ENCODE measurements around the gene SAP130.

Gene SAP130

GRCh38 chr2:128037649-128038048, 9.8 kb upstream of the SAP130 start:
- Mint-ChIP-seq H3K9me3 (ENCODE audit: low read depth) (peaks cover 4% of the 10 kb centered on the region), H3K4me1 (ENCODE audit: low read depth) (no peaks in the 10 kb centered on the region), H3K27ac (no peak overlapping the region), H3K27me3 (peaks cover 8% of the 10 kb centered on the region), H3K4me3 (no peak overlapping the region), H3K36me3 (peaks cover 9% of the 10 kb centered on the region)

- Mint-ChIP-seq H3K27ac (no peak overlapping the region), H3K27me3 (peaks cover 8% of the 10 kb centered on the region), H3K4me1 (ENCODE audit: low read depth) (no peaks in the 10 kb centered on the region), H3K36me3 (peaks cover 7% of the 10 kb centered on the region), H3K9me3 (ENCODE audit: low read depth) (no peaks in the 10 kb centered on the region), H3K4me3 (no peak overlapping the region)
Observed at GRCh38 chr2:128036748-128037607, 9.1 kb upstream of the SAP130 start.

GRCh38 chr2:128032092-128032491, 4.2 kb upstream of the SAP130 start:
- Mint-ChIP-seq H3K27ac (no peak overlapping the region), H3K4me3 (no peak overlapping the region), H3K9me3 (ENCODE audit: low read depth) (no peaks in the 10 kb centered on the region)

GRCh38 chr2:128028668-128029054, 802 bp upstream of the SAP130 start:
- Mint-ChIP-seq H3K36me3 (peaks cover 2% of the 10 kb centered on the region), H3K27ac (peak overlapping the region; percentile 50), H3K27me3 (no peaks in the 10 kb centered on the region), H3K4me3 (peak overlapping the region; percentile 78), H3K4me1 (ENCODE audit: low read depth) (peaks cover 19% of the 10 kb centered on the region), H3K9me3 (ENCODE audit: low read depth) (no peaks in the 10 kb centered on the region)

More at GRCh38 chr2:128032092-128032491, 4.2 kb upstream of the SAP130 start:
- Mint-ChIP-seq H3K4me1 (ENCODE audit: low read depth) (peaks cover 8% of the 10 kb centered on the region), H3K36me3 (peaks cover 4% of the 10 kb centered on the region), H3K27me3 (no peaks in the 10 kb centered on the region)

- Mint-ChIP-seq H3K4me1 (ENCODE audit: low read depth) (peaks cover 19% of the 10 kb centered on the region), H3K27me3 (no peaks in the 10 kb centered on the region), H3K27ac (no peak overlapping the region), H3K4me3 (peak overlapping the region; percentile 86), H3K9me3 (ENCODE audit: low read depth) (no peaks in the 10 kb centered on the region), H3K36me3 (no peaks in the 10 kb centered on the region)
Observed at GRCh38 chr2:128027278-128027800, 520 bp downstream of the SAP130 start.

- H3K27me3 Mint-ChIP-seq, result no peaks in the 10 kb centered on the region
- no peaks in the 10 kb centered on the region for H3K36me3 Mint-ChIP-seq
- H3K27ac Mint-ChIP-seq, result peak overlapping the region; percentile 84
- H3K4me3 Mint-ChIP-seq, result peak overlapping the region; percentile 96
- H3K9me3 Mint-ChIP-seq (ENCODE audit: low read depth), result no peaks in the 10 kb centered on the region
- H3K4me1 Mint-ChIP-seq (ENCODE audit: low read depth), result peaks cover 22% of the 10 kb centered on the region
Observed at GRCh38 chr2:128026448-128027277, 1.2 kb downstream of the SAP130 start.

GRCh38 chr2:128024816-128025215, 3.0 kb downstream of the SAP130 start:
- Mint-ChIP-seq H3K4me1 (ENCODE audit: low read depth) (peaks cover 22% of the 10 kb centered on the region), H3K36me3 (no peaks in the 10 kb centered on the region), H3K27ac (no peak overlapping the region), H3K27me3 (no peaks in the 10 kb centered on the region), H3K4me3 (no peak overlapping the region), H3K9me3 (ENCODE audit: low read depth) (no peaks in the 10 kb centered on the region)

- H3K27ac Mint-ChIP-seq, result no peak overlapping the region
- no peaks in the 10 kb centered on the region for H3K27me3 Mint-ChIP-seq
- H3K4me3 Mint-ChIP-seq, result no peak overlapping the region
- peaks cover 11% of the 10 kb centered on the region for H3K36me3 Mint-ChIP-seq
- no peaks in the 10 kb centered on the region for H3K9me3 Mint-ChIP-seq (ENCODE audit: low read depth)
- peaks cover 2% of the 10 kb centered on the region for H3K4me1 Mint-ChIP-seq (ENCODE audit: low read depth)
Observed at GRCh38 chr2:128017561-128017960, 10.3 kb downstream of the SAP130 start.

GRCh38 chr2:128016620-128017019, 11.2 kb downstream of the SAP130 start:
- Mint-ChIP-seq H3K9me3 (ENCODE audit: low read depth) (no peaks in the 10 kb centered on the region), H3K36me3 (peaks cover 11% of the 10 kb centered on the region), H3K4me3 (no peak overlapping the region)

GRCh38 chr2:128012698-128013097, 15.2 kb downstream of the SAP130 start:
- Mint-ChIP-seq H3K4me1 (ENCODE audit: low read depth) (no peaks in the 10 kb centered on the region), H3K27ac (no peak overlapping the region), H3K9me3 (ENCODE audit: low read depth) (no peaks in the 10 kb centered on the region), H3K4me3 (no peak overlapping the region), H3K27me3 (no peaks in the 10 kb centered on the region), H3K36me3 (peaks cover 18% of the 10 kb centered on the region)

More at GRCh38 chr2:128016620-128017019, 11.2 kb downstream of the SAP130 start:
- Mint-ChIP-seq H3K27ac (no peak overlapping the region), H3K27me3 (no peaks in the 10 kb centered on the region), H3K4me1 (ENCODE audit: low read depth) (no peaks in the 10 kb centered on the region)

- Mint-ChIP-seq H3K27me3 (no peaks in the 10 kb centered on the region), H3K36me3 (peaks cover 14% of the 10 kb centered on the region), H3K9me3 (ENCODE audit: low read depth) (no peaks in the 10 kb centered on the region), H3K27ac (no peak overlapping the region), H3K4me3 (no peak overlapping the region), H3K4me1 (ENCODE audit: low read depth) (no peaks in the 10 kb centered on the region)
Observed at GRCh38 chr2:128008074-128008672, 19.7 kb downstream of the SAP130 start.

GRCh38 chr2:128004509-128004908, 23.4 kb downstream of the SAP130 start:
- Mint-ChIP-seq H3K27ac (no peak overlapping the region), H3K27me3 (no peaks in the 10 kb centered on the region), H3K36me3 (peaks cover 14% of the 10 kb centered on the region), H3K9me3 (ENCODE audit: low read depth) (no peaks in the 10 kb centered on the region), H3K4me1 (ENCODE audit: low read depth) (no peaks in the 10 kb centered on the region), H3K4me3 (no peak overlapping the region)

GRCh38 chr2:128003463-128003862, 24.4 kb downstream of the SAP130 start:
- H3K36me3 Mint-ChIP-seq, result peaks cover 12% of the 10 kb centered on the region

GRCh38 chr2:127996160-127996559, 31.7 kb downstream of the SAP130 start:
- Mint-ChIP-seq H3K36me3 (peaks cover 14% of the 10 kb centered on the region), H3K9me3 (ENCODE audit: low read depth) (no peaks in the 10 kb centered on the region), H3K27ac (no peak overlapping the region), H3K4me1 (ENCODE audit: low read depth) (no peaks in the 10 kb centered on the region), H3K4me3 (no peak overlapping the region), H3K27me3 (no peaks in the 10 kb centered on the region)

More at GRCh38 chr2:128003463-128003862, 24.4 kb downstream of the SAP130 start:
- no peak overlapping the region for H3K4me3 Mint-ChIP-seq
- H3K27ac Mint-ChIP-seq, result no peak overlapping the region
- no peaks in the 10 kb centered on the region for H3K9me3 Mint-ChIP-seq (ENCODE audit: low read depth)
- no peaks in the 10 kb centered on the region for H3K27me3 Mint-ChIP-seq
- no peaks in the 10 kb centered on the region for H3K4me1 Mint-ChIP-seq (ENCODE audit: low read depth)

- H3K9me3 Mint-ChIP-seq (ENCODE audit: low read depth), result no peaks in the 10 kb centered on the region
- H3K4me1 Mint-ChIP-seq (ENCODE audit: low read depth), result no peaks in the 10 kb centered on the region
Observed at GRCh38 chr2:127995725-127996124, 32.1 kb downstream of the SAP130 start.

More at GRCh38 chr2:127995725-127996124, 32.1 kb downstream of the SAP130 start:
- Mint-ChIP-seq H3K27me3 (no peaks in the 10 kb centered on the region), H3K4me3 (no peak overlapping the region), H3K27ac (no peak overlapping the region), H3K36me3 (peaks cover 14% of the 10 kb centered on the region)
